Tibial nerve (tissue), 4 donors: Measurements from ENCODE around the gene P3R3URF. TPM values are rescaled to one million over a fixed set of nuclear protein-coding genes. Genes with fewer than 3 reads are reported as not detected.

Experiments used
- DNase-seq, 2 donors: peaks; one replicate each; pipeline ENCODE4 v3.0.0-alpha.2; 2019; ENCODE audit warnings: low spot score in 2 of 2
- H3K27ac ChIP-seq, 4 donors: fragments of 200-600 bp; sonication (generic) in 3 of 4; one replicate each; pipeline ENCODE4 v1.5.1; 2017 to 2019; ENCODE audit warnings: mild to moderate bottlenecking in 1 of 4
- H3K27me3 ChIP-seq, 2 donors: fragments of 200-600 bp; sonication (generic) in 1 of 2; one replicate each; pipeline versions ENCODE4 v1.5.1 to v1.6.0; 2017 to 2019
- H3K36me3 ChIP-seq, 3 donors: fragments of 200-600 bp; sonication (generic); one replicate each; pipeline ENCODE4 v1.5.1; 2018 to 2019
- H3K4me1 ChIP-seq, 4 donors: fragments of 200-600 bp; sonication (generic) in 3 of 4; one replicate each; pipeline ENCODE4 v1.5.1; 2017 to 2019
- H3K4me3 ChIP-seq, 4 donors: fragments of 200-600 bp; sonication (generic) in 3 of 4; one replicate each; pipeline ENCODE4 v1.5.1; 2017 to 2019; ENCODE audit warnings: mild to moderate bottlenecking in 1 of 4, moderate library complexity in 1 of 4
- H3K9me3 ChIP-seq, 4 donors: fragments of 200-600 bp; sonication (generic) in 3 of 4; one replicate each; pipeline ENCODE4 v1.5.1; 2017 to 2019
- EP300 ChIP-seq, 2 donors: sonication (generic); formaldehyde crosslinking; IDR thresholded peaks; one replicate each; pipeline ENCODE4 v1.6.1; 2017; ENCODE audit warnings: antibody characterized with exemption in 2 of 2, mild to moderate bottlenecking in 1 of 2
- POLR2A ChIP-seq, 2 donors: fragments of 450-650 bp; IDR thresholded peaks; one replicate each; pipeline ENCODE4 v1.6.1; 2017; ENCODE audit warnings: antibody characterized with exemption in 2 of 2, mild to moderate bottlenecking in 2 of 2, moderate library complexity in 2 of 2
- WGBS, 2 donors: methylation state at CpG; one replicate each; pipeline ENCODE4 v1.1.5; 2018; 5-methylcytosine and 5-hydroxymethylcytosine counted together
- total RNA-seq, 4 donors: library from RNA; depleted of rRNA; stranded (reverse); fragments of >200 nt; gene quantifications; one replicate each; pipeline ENCODE4 v1.1.0, GENCODE V29; 2016
- TF ChIP-seq, protein P1 (sequence below), 5 experiments: fragments of 200-600 bp in 3 of 5; fragments of 450-650 bp in 2 of 5; sonication (generic) in 3 of 5; IDR thresholded peaks; one replicate each; pipeline ENCODE4 v1.5.1; 2016 to 2019; ENCODE audit warnings: antibody characterized with exemption in 5 of 5, mild to moderate bottlenecking in 3 of 5, moderate library complexity in 2 of 5

P3R3URF gene
- total RNA-seq, 4 donors from 2014 or later, result not detected

GRCh38 chr1:46137916-46138315 lies 38.4 kb downstream of the P3R3URF start:
- no peak for TF ChIP-seq POLR2A (IDR thresholded peaks at IDR 0.05)
- TF ChIP-seq, protein P1, sequence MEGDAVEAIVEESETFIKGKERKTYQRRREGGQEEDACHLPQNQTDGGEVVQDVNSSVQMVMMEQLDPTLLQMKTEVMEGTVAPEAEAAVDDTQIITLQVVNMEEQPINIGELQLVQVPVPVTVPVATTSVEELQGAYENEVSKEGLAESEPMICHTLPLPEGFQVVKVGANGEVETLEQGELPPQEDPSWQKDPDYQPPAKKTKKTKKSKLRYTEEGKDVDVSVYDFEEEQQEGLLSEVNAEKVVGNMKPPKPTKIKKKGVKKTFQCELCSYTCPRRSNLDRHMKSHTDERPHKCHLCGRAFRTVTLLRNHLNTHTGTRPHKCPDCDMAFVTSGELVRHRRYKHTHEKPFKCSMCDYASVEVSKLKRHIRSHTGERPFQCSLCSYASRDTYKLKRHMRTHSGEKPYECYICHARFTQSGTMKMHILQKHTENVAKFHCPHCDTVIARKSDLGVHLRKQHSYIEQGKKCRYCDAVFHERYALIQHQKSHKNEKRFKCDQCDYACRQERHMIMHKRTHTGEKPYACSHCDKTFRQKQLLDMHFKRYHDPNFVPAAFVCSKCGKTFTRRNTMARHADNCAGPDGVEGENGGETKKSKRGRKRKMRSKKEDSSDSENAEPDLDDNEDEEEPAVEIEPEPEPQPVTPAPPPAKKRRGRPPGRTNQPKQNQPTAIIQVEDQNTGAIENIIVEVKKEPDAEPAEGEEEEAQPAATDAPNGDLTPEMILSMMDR (IDR thresholded peaks at IDR 0.05), result no peak
- TF ChIP-seq EP300 (IDR thresholded peaks at IDR 0.05), result no peak
- H3K27me3 ChIP-seq, result no peaks in the 10 kb centered on the region
- no peaks in the 10 kb centered on the region for H3K9me3 ChIP-seq
- H3K4me3 ChIP-seq, result peak overlapping the region in 1 of 4 donors; percentile 18
- peaks cover 0 to 36% (median 14%) of the 10 kb centered on the region in 4 donors for H3K4me1 ChIP-seq
- DNase-seq, result no peak
- 14 to 21% methylated on average over 3 of the region's 3 CpGs for WGBS, 2 donors
- peak overlapping the region in 2 of 4 donors; percentile 44 to 60 for H3K27ac ChIP-seq
- no peaks in the 10 kb centered on the region for H3K36me3 ChIP-seq

DNA sequence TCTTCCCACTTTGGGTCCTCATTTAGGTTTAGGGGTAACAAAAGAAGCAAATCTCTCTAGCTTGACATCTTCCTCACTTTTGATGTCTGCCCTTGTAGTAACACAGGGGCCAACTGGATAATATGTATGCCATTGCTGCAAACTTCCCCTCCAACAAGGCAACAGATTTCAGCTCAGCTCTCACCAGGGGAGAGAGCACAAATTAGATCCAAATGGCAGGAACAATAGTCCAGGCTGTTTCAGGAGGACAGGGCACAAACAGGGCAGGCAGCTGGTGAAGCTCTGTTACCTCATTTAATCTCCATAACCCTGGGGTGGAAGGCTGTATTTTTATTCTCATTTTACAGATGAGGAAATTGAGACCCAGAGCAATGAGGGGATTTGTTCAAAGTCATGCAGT lies 39.6 kb downstream of the P3R3URF start:
- Histone ChIP-seq H3K27ac (no peak overlapping the region), H3K4me1 (peaks cover 0 to 39% (median 14%) of the 10 kb centered on the region in 4 donors), H3K36me3 (no peaks in the 10 kb centered on the region), H3K9me3 (no peaks in the 10 kb centered on the region), H3K27me3 (peaks cover 0 to under 1% of the 10 kb centered on the region in 2 donors), H3K4me3 (no peak overlapping the region)
- no peak for DNase-seq
- TF ChIP-seq POLR2A (IDR thresholded peaks at IDR 0.05), result no peak
- TF ChIP-seq, protein P1 (IDR thresholded peaks at IDR 0.05), result no peak
- no peak for TF ChIP-seq EP300 (IDR thresholded peaks at IDR 0.05)

GRCh38 chr1:46134660-46135331 lies 41.5 kb downstream of the P3R3URF start:
- Histone ChIP-seq H3K27me3 (peaks cover 0 to 19% of the 10 kb centered on the region in 2 donors), H3K36me3 (no peaks in the 10 kb centered on the region), H3K4me1 (peaks cover 0 to 46% (median 14%) of the 10 kb centered on the region in 4 donors), H3K4me3 (no peak overlapping the region), H3K9me3 (no peaks in the 10 kb centered on the region), H3K27ac (peak overlapping the region in 2 of 4 donors; percentile 60 to 94)
- 23 to 31% methylated on average over 3 of the region's 3 CpGs for WGBS, 2 donors
- no peak for DNase-seq
- TF ChIP-seq, protein P1 (IDR thresholded peaks at IDR 0.05), result no peak
- TF ChIP-seq EP300 (IDR thresholded peaks at IDR 0.05), result peak in 1 of 2 donors; percentile 38

DNA sequence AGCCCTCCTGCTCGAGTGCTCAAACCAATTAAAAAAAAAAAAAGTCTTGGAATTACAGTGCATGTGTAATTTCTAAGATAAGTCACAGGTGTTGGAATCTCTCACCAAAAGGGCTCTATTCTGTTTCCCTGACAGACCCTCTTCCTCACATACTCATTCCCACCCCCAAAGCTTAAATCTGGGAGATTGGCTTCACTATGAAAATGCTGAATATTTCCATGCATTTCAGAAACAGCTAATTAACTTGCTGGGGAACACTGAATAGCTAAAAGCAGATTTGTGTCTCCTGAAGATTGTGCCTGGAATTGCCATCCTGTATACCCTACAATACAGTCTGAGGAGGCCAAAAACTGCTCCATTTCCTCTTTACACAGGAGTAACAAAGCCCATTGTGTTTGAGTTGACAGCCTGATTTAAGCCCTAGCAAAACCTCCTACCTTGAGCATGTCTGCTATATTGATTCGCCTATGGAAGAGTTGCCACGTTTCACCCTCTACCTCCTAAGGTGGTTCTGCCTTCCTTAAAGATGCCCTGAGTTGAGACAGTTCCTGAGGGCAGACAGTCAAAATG lies 42.4 kb downstream of the P3R3URF start:
- WGBS, 2 donors, result 43 to 44% methylated on average over 3 of the region's 3 CpGs
- Histone ChIP-seq H3K4me1 (peaks cover 0 to 46% (median 14%) of the 10 kb centered on the region in 4 donors), H3K27ac (peak overlapping the region; percentile 83 to 94 (median 90)), H3K36me3 (no peaks in the 10 kb centered on the region), H3K27me3 (peaks cover 0 to 28% of the 10 kb centered on the region in 2 donors), H3K9me3 (no peaks in the 10 kb centered on the region), H3K4me3 (peak overlapping the region in 3 of 4 donors; percentile 50 to 70 (median 62))
- TF ChIP-seq, protein P1 (IDR thresholded peaks at IDR 0.05), result no peak
- TF ChIP-seq EP300 (IDR thresholded peaks at IDR 0.05) (no peak), POLR2A (IDR thresholded peaks at IDR 0.05) (no peak)
- no peak for DNase-seq

DNA sequence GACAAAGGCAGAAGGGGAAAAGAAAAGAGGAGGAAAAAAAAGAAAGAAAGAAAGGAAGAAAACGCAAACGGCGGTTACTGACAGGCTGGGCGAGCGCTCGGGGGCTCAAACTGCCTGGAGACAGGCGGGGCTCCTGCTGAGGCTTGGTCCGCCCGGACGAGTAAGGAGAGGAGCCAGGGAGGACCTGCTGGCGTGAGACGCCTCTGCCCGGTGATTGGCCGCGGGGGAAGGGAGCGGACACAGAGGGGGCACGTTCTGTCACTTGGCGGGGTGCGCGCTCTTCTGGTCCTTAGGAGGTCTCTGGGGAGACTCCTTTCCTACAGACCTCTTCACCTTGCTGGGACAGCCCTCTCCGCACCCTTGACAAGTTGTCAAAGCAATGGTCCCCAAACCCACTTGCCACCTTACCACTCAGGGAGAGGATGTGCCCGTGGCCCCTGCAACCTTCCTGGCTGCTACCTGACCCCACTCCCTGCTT lies 43.1 kb downstream of the P3R3URF start:
- peak in 1 of 2 donors; percentile 18 for DNase-seq
- Histone ChIP-seq H3K4me3 (peak overlapping the region; percentile 50 to 70 (median 62)), H3K4me1 (peaks cover 0 to 46% (median 14%) of the 10 kb centered on the region in 4 donors), H3K36me3 (no peaks in the 10 kb centered on the region), H3K27me3 (peaks cover 0 to 30% of the 10 kb centered on the region in 2 donors), H3K27ac (peak overlapping the region; percentile 83 to 94 (median 90)), H3K9me3 (no peaks in the 10 kb centered on the region)
- TF ChIP-seq, protein P1 (IDR thresholded peaks at IDR 0.05), result no peak
- TF ChIP-seq EP300 (IDR thresholded peaks at IDR 0.05), result no peak
- TF ChIP-seq POLR2A (IDR thresholded peaks at IDR 0.05), result no peak
- WGBS, 2 donors, result 0 to 1% methylated on average over 22 of the region's 22 CpGs
